Mammary microvascular endothelial cell (primary cell): ENCODE data around the gene PPP1R8. TPM values are rescaled to one million over a fixed set of nuclear protein-coding genes. Genes with fewer than 3 reads are reported as not detected.

Experiments used
- total RNA-seq: library from RNA; depleted of rRNA; stranded (reverse); fragments of >200 nt; gene quantifications from 2 replicates; pipeline ENCODE4 v1.2.3, GENCODE V29; 2015

Gene PPP1R8
- 40.2 and 48.5 TPM in 2 replicates for total RNA-seq

GRCh38 chr1:27830621-27831440 lies at the start of gene PPP1R8:
TSS of gene PPP1R8 (plus strand) at chr1:27830782. CDS start at chr1:27830836, 54 bp downstream.

DNA sequence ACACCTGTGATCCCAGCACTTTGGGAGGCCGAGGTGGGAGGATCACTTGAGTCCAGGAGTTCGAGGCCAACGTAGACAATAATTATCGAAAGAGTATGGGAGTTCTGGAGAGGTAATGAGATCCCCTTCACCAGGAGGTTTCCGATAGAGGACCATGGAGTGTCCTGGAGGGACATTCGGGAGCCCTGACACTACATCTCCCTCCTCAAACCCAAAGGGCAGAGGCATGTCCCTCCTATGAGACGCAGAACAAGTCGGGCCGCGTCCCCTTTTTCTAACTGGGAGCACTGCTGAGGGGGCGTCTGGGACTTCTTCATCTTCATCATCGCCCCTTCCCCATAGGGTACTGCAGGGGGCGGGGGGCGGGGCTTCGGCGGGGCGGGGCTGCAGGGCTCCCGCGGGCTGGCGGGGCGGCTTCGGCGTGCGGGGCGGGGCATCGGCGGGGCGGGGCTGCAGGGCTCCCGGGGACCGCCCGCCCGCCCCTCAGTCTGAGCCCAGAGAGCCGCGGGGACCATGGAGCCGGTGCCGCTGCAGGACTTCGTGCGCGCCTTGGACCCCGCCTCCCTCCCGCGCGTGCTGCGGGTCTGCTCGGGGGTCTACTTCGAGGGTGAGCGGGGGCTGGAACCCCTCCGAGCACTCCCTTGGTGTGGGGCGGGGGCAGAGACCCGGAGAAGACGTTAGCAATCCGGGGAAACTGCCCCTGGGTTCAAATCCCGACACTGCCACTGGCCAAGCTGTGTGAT lies 41.6 kb downstream of the PPP1R8 start, which contains the start of gene THEMIS2:
Gene THEMIS2 (plus strand): TSS at position 486 of the 743 bp plus-strand sequence. CDS start 28 bp downstream, at position 514.

Other genes with a start within 250 kb of the PPP1R8 start
- 4.7 and 5.6 TPM in 2 replicates for gene AHDC1, start 226.6 kb upstream of the PPP1R8 start, total RNA-seq
- 0.13 and 0.44 TPM in 2 replicates for gene FGR, start 195.6 kb upstream of the PPP1R8 start, total RNA-seq
- gene IFI6, start 158.6 kb upstream of the PPP1R8 start, total RNA-seq: 567 and 574 TPM in 2 replicates
- 12.3 and 17.9 TPM in 2 replicates for gene FAM76A, start 104.8 kb upstream of the PPP1R8 start, total RNA-seq
- gene STX12, start 57.6 kb upstream of the PPP1R8 start, total RNA-seq: 82.1 and 96.4 TPM in 2 replicates
- 13.9 and 18.1 TPM in 2 replicates for gene THEMIS2, start 41.8 kb downstream of the PPP1R8 start, total RNA-seq
- gene RPA2, start 83.8 kb downstream of the PPP1R8 start, total RNA-seq: 40.0 and 42.6 TPM in 2 replicates
- gene SMPDL3B, start 104.2 kb downstream of the PPP1R8 start, total RNA-seq: 0.10 and 0.33 TPM in 2 replicates
- 12.5 and 13.3 TPM in 2 replicates for gene XKR8, start 129.2 kb downstream of the PPP1R8 start, total RNA-seq